ENCODE results near the gene RFC3. TPM values are rescaled to one million over a fixed set of nuclear protein-coding genes. Genes with fewer than 3 reads are reported as not detected.

RFC3 gene
- total and polyA plus RNA-seq, 8 donors: 8.0 to 27.3 (median 20.9) TPM

DNA sequence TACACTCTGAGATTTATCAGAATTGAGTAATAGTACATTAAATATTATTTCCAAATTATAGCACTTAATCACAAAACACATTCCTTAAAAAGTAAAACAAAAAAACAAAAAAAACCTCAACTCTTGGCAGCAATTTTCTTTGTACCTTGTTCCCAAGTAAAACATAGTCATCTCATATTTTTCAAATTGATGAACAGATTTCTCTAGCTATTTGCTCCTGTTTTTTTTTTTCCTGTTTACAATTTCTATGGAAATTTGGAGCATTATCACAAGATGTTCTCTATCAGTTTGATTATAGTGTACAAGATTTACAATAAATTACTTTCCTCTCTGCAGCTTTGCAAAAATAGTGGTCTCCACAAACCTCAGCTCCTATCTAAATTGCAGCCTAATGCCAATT is 25.0 kb downstream of the RFC3 start:
- intact Hi-C loops (cut with DNase I): no loop called here
- Histone ChIP-seq H3K36me3 (peaks cover 0 to 8% of the 10 kb centered on the region in 2 donors), H3K27ac (no peak overlapping the region), H3K4me3 (no peak overlapping the region), H3K4me1 (no peaks in the 10 kb centered on the region), H3K27me3 (no peaks in the 10 kb centered on the region), H3K9me3 (no peaks in the 10 kb centered on the region)
- ATAC-seq (no peak), DNase-seq (no peak)
- TF ChIP-seq, protein P1, sequence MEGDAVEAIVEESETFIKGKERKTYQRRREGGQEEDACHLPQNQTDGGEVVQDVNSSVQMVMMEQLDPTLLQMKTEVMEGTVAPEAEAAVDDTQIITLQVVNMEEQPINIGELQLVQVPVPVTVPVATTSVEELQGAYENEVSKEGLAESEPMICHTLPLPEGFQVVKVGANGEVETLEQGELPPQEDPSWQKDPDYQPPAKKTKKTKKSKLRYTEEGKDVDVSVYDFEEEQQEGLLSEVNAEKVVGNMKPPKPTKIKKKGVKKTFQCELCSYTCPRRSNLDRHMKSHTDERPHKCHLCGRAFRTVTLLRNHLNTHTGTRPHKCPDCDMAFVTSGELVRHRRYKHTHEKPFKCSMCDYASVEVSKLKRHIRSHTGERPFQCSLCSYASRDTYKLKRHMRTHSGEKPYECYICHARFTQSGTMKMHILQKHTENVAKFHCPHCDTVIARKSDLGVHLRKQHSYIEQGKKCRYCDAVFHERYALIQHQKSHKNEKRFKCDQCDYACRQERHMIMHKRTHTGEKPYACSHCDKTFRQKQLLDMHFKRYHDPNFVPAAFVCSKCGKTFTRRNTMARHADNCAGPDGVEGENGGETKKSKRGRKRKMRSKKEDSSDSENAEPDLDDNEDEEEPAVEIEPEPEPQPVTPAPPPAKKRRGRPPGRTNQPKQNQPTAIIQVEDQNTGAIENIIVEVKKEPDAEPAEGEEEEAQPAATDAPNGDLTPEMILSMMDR (IDR thresholded peaks at IDR 0.05): no peak

DNA sequence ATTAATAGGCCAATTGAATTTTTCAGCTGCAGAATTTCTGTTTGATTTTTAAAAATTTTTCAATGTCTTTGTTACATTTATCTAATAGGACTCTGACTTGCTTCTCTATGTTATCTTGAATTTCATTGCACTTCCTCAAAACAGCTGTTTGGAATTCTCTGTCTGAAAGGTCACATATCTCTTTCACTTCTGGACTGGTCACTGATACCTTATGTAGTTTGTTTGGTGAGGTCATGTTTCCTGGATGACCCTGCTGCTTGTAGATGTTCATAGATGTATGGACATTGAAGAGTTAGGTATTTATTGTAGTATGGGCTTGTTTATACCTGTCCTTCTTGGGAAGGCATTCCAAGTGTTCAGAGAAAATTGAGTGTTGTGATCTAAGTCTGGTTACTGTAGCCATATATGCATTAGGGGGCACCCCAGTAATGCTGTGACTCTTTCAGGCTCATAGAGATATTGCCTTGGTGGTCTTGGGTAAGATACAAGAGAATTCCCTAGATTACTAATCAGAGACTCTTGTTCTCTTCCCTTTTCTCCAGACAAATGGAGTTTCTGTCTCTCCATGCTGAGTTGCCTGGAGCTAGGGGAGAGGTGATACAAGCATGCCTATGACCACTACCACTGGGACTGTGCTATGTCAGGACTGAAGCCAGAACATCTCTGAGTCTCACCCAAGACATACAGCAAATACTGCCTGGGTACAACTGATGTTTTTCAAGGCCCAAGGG is 27.8 kb downstream of the RFC3 start:
- no peaks in the 10 kb centered on the region for H3K4me1 ChIP-seq
- peaks cover 0 to 8% of the 10 kb centered on the region in 2 donors for H3K36me3 ChIP-seq
- intact Hi-C loops (cut with DNase I): no loop called here
- H3K4me3 ChIP-seq: no peak overlapping the region
- H3K27me3 ChIP-seq: no peaks in the 10 kb centered on the region
- no peaks in the 10 kb centered on the region for H3K9me3 ChIP-seq
- ATAC-seq (no peak), DNase-seq (no peak)
- H3K27ac ChIP-seq: no peak overlapping the region
- TF ChIP-seq, protein P1 (IDR thresholded peaks at IDR 0.05): no peak

DNA sequence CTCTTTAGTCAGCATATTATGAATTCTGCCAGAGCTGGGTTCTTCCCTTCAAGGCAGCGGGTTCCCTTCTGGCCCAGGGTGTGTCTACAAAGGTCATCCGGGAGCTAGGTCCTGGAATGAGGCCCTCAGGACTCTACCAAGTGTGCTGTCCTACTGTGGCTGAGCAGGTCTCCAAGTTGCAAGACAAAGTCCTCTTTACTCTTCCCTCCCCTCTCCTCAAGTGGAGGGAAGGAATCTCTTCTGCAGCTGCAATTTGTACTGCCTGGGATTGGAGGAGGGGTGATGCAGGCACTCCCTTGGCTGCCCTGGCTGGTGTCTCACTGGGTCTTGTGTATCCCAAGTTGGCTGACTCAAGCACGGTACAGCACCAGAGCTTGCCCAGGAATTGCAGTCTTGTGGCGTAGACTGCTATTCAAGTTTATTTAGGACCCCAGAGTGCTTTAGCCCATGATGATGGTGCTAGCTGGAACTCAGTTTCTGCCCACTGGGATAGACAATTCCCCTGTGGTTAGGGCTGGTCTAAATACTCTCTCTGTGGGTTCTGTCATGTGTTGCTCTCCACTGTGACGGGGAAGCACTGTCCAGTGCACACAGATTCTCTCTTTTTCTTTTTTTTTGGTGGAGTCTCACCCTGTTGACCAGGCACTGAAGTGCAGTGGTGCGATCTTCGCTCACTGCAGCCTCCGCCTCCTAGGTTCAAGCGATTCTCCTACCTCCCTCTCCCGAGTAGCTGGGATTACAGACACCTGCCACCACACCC is 28.5 kb downstream of the RFC3 start:
- Histone ChIP-seq H3K4me3 (no peak overlapping the region), H3K27ac (no peak overlapping the region), H3K27me3 (no peaks in the 10 kb centered on the region), H3K36me3 (peaks cover 0 to 8% of the 10 kb centered on the region in 2 donors), H3K4me1 (no peaks in the 10 kb centered on the region), H3K9me3 (no peaks in the 10 kb centered on the region)
- TF ChIP-seq, protein P1 (IDR thresholded peaks at IDR 0.05): no peak
- no peak for ATAC-seq
- intact Hi-C loops (cut with DNase I): no loop called here
- DNase-seq: no peak

- H3K36me3 ChIP-seq: peaks cover 0 to 8% of the 10 kb centered on the region in 2 donors
- no peak overlapping the region for H3K27ac ChIP-seq
- no peaks in the 10 kb centered on the region for H3K27me3 ChIP-seq
- no peaks in the 10 kb centered on the region for H3K4me1 ChIP-seq
- H3K4me3 ChIP-seq: no peak overlapping the region
- H3K9me3 ChIP-seq: no peaks in the 10 kb centered on the region
- ATAC-seq: no peak
- intact Hi-C loops (cut with DNase I): no loop called here
- DNase-seq: no peak
- TF ChIP-seq, protein P1 (IDR thresholded peaks at IDR 0.05): no peak
These were observed 31.3 kb downstream of the RFC3 start for GRCh38 chr13:33849211-33849610.

- Histone ChIP-seq H3K36me3 (no peaks in the 10 kb centered on the region), H3K27ac (no peak overlapping the region), H3K9me3 (no peaks in the 10 kb centered on the region), H3K4me3 (no peak overlapping the region), H3K27me3 (no peaks in the 10 kb centered on the region), H3K4me1 (no peaks in the 10 kb centered on the region)
- TF ChIP-seq, protein P1 (IDR thresholded peaks at IDR 0.05): no peak
- DNase-seq: no peak
- ATAC-seq: no peak
- intact Hi-C loops (cut with DNase I): no loop called here
These were observed 37.5 kb downstream of the RFC3 start for GRCh38 chr13:33855371-33855895.

Measured in left lung (tissue), 10 donors.